GM12891 (cell line): ENCODE results near the gene KASH5.

Experiments
- POLR2AphosphoS5 ChIP-seq: IDR thresholded peaks from 2 replicates; pipeline ENCODE4 v1.6.1; 2011; ENCODE audit warnings: low read depth, low read length, control low read depth
- SPI1 ChIP-seq: IDR thresholded peaks from 2 replicates; pipeline ENCODE4 v1.6.1; 2011; ENCODE audit warnings: low read depth, low read length, control low read depth

- TF ChIP-seq SPI1 (no peak), POLR2AphosphoS5 (no peak)
Observed at GRCh38 chr19:49362929-49363267, 25.2 kb upstream of the KASH5 start.
